Fibroblast of skin of scalp (primary cell): ENCODE results near the gene FER.

Experiments
- DNase-seq: peaks from one replicate; pipeline ENCODE4 v3.0.0-alpha.2; 2013

FER gene

GRCh38 chr5:109192027-109192426 is 444.3 kb downstream of the FER start:
- DNase-seq: no peak

DNA sequence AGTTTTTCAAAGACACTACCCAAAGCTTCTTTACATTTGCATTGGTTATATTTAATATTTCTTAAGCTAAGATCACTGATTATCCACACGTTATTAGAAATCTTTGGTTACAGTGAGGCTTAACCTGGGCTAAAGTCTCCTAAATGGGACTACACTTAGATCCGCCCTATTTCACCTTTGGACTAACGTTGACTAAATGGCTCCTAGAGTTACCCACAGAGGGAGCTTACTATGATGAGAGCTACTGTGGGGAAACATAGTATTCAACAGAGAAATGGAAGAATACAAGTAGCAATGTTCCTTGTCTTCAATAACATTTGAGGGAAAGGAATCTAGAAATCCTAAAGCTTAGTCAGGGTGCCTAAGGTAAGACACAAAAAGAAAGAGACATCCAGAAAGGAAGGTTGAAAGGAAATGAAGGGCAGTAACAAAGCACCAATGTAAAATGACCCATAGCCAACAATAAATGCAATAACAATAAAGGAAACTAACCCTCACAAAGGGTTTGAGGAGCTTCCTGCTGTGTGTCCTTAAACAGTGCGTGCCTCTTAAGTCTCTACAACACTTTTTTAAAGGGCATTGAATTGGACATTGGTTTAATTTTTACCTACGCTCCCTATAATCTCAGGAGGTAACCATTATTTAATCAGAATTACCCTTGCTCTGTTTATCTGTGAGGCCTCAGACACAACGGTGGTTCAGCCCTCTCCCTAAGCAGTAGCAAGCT is 445.0 kb downstream of the FER start:
- no peak for DNase-seq

DNA sequence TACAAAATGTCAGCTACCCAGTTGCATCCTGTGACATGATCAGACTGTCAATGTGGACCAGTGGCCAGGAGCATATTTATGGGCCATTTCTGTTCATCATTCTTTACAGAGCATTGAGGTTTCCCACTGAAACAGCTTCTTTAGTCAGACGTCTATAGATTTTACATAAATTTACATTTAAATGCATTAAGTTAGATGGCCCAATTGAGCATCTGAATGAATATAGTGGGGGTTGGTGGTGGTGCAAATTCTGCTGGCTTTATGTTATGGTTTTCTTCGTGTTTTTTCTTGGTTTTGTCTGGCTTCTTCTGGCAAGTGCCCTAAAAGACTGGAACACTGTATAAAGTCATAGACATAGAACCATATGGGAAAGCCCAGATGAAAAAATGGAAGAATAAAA is 448.0 kb downstream of the FER start:
- DNase-seq: no peak

- no peak for DNase-seq
Measured at GRCh38 chr5:109196087-109196822, 448.6 kb downstream of the FER start.

DNA sequence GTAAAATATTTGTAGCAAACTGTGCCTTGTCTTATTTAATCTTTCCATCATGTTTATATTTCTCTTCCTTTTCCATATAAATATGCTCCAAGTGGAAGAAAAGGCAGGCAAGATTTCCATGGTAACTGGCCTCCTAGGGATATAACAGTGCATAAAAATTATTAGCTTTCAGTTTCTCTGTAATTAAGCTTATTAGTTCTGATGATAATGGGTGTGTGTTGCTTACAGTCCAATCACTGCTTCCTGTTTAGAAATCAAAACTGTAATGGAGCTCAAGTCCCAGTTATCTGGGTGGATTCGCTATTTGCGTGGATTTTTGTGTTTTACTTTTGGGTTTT is 449.1 kb downstream of the FER start:
- DNase-seq: no peak

DNA sequence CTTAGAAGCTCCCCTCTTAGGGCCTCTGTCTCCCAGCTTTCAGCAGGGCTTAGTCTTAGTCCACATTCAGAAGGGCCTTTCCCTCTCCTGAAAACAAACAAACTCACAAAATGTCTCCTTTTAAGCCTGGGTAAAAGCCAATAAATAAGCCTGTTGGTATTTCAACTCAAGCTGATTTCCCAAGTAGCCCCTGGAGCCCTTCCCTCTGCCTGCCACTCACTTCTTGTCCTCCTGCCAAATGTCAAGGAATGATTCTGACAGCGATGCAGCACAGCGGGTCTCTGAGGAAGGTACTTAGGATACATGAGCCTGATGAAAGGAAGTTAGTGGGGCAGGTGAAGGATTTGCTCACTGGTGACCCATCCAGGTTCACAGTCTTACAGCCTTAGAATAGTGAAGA is 451.6 kb downstream of the FER start:
- DNase-seq: no peak

- no peak for DNase-seq
Measured at GRCh38 chr5:109199799-109200620, 452.3 kb downstream of the FER start.

DNA sequence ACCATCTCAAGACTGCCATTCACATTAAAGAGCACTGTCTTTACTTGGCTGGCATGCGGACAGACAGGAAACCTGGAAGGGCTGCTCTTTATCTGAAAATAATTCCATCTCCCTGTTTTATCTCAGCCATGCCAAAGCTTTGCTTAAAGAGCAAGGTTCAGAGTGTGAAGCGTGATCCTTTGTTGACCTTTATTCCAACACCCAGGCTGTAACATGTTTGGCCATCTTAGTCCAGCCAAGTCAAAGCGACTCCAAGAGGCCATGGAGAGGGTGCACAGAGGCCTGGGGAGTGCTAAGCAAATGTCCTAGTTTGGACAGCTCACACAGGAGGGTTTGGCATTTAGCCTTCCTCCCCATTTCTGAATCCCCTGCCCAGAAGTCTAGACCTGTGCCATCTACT is 467.3 kb downstream of the FER start:
- DNase-seq: no peak

DNA sequence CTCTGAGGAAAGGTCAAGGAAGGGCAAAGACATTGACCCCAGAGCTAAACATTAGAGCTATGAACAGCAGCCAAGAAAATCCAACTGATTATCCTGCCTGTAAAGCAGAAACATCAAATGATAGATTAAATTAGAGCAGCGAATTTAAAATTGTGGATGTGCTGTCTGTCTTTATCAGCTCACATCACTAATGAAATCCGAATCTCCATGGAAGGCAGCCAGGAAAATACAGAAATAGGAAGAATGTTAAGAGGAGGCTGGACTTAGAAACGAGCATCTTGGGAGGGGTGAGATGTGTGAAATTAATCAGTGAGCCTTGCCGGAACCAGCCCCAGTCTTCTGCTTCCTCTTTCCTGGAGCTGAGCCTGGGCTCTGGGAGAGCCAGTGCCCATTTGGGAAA is 471.1 kb downstream of the FER start:
- DNase-seq: no peak

DNA sequence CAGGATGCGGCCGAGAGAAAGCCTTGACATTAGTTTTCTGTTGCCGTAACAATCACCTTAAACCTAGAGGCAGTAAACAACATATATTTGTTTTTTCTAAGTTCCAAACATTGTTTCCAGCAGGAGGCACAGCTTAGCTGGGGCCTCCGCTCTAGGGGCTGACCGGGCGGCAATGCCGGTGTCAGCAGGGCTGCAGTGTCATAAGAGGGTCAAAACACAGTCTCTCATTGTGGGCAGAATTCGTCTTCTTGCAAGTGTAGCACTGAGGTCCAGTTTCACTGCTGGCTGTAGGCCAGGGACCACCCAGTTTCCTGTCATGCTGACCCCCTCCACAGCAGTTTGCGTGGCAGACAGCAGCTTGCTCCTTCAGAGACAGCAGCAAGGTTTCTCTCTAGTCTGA is 475.8 kb downstream of the FER start:
- no peak for DNase-seq

DNA sequence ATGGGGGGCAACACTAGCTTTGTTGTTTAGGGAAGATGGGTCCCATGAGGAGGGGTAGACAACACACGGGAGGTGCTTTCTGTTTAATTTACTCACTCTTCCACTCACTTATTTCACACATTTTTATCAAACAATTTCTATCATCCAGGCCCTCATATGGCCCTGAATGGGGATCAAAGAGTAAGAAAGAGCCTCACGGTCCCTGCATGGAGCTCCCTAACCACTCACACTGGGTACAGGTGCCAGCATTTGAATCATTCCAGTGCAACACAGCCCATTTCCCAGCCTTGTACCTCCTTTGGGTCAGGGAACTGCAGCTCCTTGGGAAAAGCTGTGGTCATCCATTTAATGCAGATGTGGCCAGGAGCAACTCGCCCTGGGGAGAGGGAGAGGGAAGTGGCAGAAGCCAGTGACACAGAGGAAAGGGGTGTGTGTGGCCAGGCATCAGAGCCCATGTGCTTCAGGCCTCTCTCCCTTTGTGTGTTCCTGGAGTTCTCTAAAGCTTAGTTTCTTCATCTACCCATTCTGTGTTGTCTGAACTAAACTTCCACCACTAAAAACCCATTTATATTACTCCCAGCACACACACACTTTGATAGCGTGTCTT is 476.7 kb downstream of the FER start:
- no peak for DNase-seq

- DNase-seq: no peak
Measured at GRCh38 chr5:109225716-109226625, 478.3 kb downstream of the FER start.

GRCh38 chr5:109230369-109230768 is 482.7 kb downstream of the FER start:
- no peak for DNase-seq

- no peak for DNase-seq
Measured at GRCh38 chr5:109231331-109231730, 483.6 kb downstream of the FER start.

GRCh38 chr5:109234381-109234780 is 486.7 kb downstream of the FER start:
- no peak for DNase-seq

DNA sequence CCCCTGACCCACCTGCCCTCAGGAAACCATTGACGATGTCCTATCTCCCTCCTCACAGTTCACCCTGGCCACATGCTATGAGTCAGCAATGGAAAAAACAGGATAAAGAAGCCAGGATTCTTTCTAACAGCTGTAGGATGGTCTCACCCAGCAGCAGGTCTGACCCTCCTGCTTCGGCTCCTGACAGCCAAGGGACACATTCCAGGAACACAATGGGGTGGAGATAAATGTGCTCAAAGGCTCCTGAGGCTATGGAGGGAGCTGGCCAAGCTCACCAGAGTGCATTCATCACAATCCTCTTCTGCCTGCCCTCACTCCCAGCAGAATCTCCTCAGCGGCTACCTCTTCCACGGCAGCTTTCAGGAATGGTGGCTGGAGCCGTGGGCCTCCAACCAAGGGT is 491.8 kb downstream of the FER start:
- DNase-seq: no peak

DNA sequence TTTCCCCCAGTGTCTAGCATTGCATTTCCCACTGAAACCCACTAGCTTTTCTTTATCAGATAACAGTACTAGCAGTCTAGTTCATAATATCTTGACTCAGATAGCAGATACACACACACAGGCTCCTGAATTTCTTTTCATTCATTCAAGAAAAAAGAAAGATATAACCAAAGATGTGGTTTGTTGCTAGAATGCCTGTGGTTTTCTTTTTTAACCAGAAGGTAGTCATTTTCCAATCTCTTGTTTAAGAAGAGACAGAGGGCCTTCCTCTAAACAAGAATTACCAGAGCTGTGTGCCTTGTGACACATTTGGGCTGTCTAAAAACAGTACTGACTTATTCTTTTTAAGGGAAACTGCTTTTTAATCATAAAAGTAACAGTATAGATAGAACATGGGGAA is 494.8 kb downstream of the FER start:
- DNase-seq: no peak

DNA sequence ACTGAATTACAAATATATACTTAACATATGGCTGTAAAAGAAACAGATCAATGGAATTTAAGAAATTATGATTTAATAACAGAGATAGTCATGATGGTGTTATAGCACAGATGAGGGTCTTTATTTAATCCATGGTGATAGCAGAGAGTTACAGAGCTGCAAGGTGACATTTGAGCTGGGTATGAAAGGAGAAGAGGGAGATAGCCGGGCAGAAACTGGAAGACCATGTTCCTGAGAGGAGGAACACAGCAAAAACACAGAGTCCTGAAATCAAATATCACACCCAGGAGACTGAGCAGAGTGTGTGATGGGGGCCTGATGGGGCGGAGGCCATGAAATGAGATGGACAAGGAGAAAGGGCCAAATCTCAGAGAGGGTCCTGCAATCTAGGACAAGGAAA is 498.7 kb downstream of the FER start:
- DNase-seq: no peak
